OCI-LY7 (cell line): ENCODE results near the gene SV2B. TPM values are rescaled to one million over a fixed set of nuclear protein-coding genes. Genes with fewer than 3 reads are reported as not detected.

Experiments
- BruUV-seq: library from RNA; stranded (reverse); fragments of 400-500 nt; replicated peaks from 2 replicates; lab custom pipeline; 2021; lab: Mats Ljungman, UMichigan
- CTCF ChIA-PET: fragments of 300-600 bp; sonication (Branson Sonifier 250); formaldehyde crosslinking; loops from one replicate; lab custom pipeline; 2022; ENCODE audit warnings: antibody characterized with exemption; ENCODE audit not compliant: unreplicated experiment; lab: Charles Lee
- POLR2A ChIA-PET: fragments of 300-600 bp; sonication (Branson Sonifier 250); formaldehyde crosslinking; loops from one replicate; lab custom pipeline; 2022; ENCODE audit warnings: antibody characterized with exemption; lab: Charles Lee
- DNase-seq: peaks from one replicate; pipeline ENCODE4 v3.0.0-alpha.2; 2015; ENCODE audit warnings: low spot score
- H2AFZ ChIP-seq: fragments of 200-600 bp; sonication (generic), shearing (Covaris generic); 2 replicates; pipeline ENCODE4 v1.6.1; 2014; ENCODE audit warnings: mild to moderate bottlenecking, antibody characterized with exemption, low read length, moderate library complexity
- H3K27ac ChIP-seq: fragments of 200-600 bp; sonication (generic); 2 replicates; pipeline ENCODE4 v1.5.1; 2014; ENCODE audit warnings: mixed run types, low read depth, mild to moderate bottlenecking, moderate library complexity, low read length, inconsistent platforms; ENCODE audit not compliant: poor library complexity, severe bottlenecking
- H3K36me3 ChIP-seq: fragments of 200-600 bp; sonication (generic); 2 replicates; pipeline ENCODE4 v1.6.1; 2014; ENCODE audit warnings: mild to moderate bottlenecking, antibody characterized with exemption, low read length, moderate library complexity, mixed read lengths; ENCODE audit not compliant: insufficient read depth
- H3K4me1 ChIP-seq: fragments of 200-600 bp; sonication (generic); 2 replicates; pipeline ENCODE4 v1.5.1; 2014; ENCODE audit warnings: mild to moderate bottlenecking, low read length; ENCODE audit not compliant: insufficient read depth, poor library complexity, severe bottlenecking
- H3K4me2 ChIP-seq: fragments of 200-600 bp; sonication (generic); 2 replicates; pipeline ENCODE4 v1.6.1; 2014; ENCODE audit warnings: mild to moderate bottlenecking, low read length
- H3K4me3 ChIP-seq: fragments of 200-600 bp; sonication (generic); 2 replicates; pipeline ENCODE4 v1.5.1; 2014; ENCODE audit warnings: mild to moderate bottlenecking, low read depth, low read length; ENCODE audit not compliant: poor library complexity, severe bottlenecking
- H3K79me2 ChIP-seq: fragments of 200-600 bp; sonication (generic); 2 replicates; pipeline ENCODE4 v1.6.1; 2016; ENCODE audit warnings: low read depth, mild to moderate bottlenecking, low read length, moderate library complexity, mixed read lengths; ENCODE audit not compliant: insufficient read depth
- H3K9me2 ChIP-seq: fragments of 200-600 bp; sonication (generic); 2 replicates; pipeline ENCODE4 v1.6.1; 2016; ENCODE audit warnings: mild to moderate bottlenecking, low read length, mixed read lengths; ENCODE audit not compliant: insufficient read depth
- H3K9me3 ChIP-seq: fragments of 200-600 bp; sonication (generic); 2 replicates; pipeline ENCODE4 v1.6.1; 2014; ENCODE audit warnings: mild to moderate bottlenecking, mixed run types, low read length, mixed read lengths
- H4K20me1 ChIP-seq: fragments of 200-600 bp; sonication (generic); 2 replicates; pipeline ENCODE4 v1.6.1; 2014; ENCODE audit warnings: mild to moderate bottlenecking, antibody characterized with exemption, low read length, moderate library complexity, mixed read lengths; ENCODE audit not compliant: insufficient read depth
- CTCF ChIP-seq: fragments of 200-600 bp; sonication (generic); conservative IDR thresholded peaks from 2 replicates; pipeline ENCODE4 v1.5.1; 2014; ENCODE audit warnings: mild to moderate bottlenecking, antibody characterized with exemption, low read length, moderate library complexity, mixed read lengths
- EZH2phosphoT487 ChIP-seq: fragments of 200-600 bp; sonication (generic); IDR thresholded peaks from 2 replicates; pipeline ENCODE4 v1.6.1; 2018; ENCODE audit warnings: low read depth, borderline replicate concordance, mild to moderate bottlenecking, mixed run types, antibody characterized with exemption, low read length, moderate library complexity, mixed read lengths
- intact Hi-C: fragments of 100-400 bp; cut with micrococcal nuclease; formaldehyde crosslinking; loops from one replicate; pipeline ENCODE4 v1.10.0; 2022; ENCODE audit not compliant: unreplicated experiment
- total RNA-seq, 2 experiments: library from RNA; depleted of rRNA in 1 of 2; stranded (reverse); fragments of >200 nt in 1 of 2; shearing (Covaris generic) in 1 of 2; gene quantifications; 2 replicates each; pipeline ENCODE4 v1.2.3, GENCODE V29; 2014 to 2022

The SV2B gene
- total RNA-seq, 2 experiments from 2014 or later, result 0.15 TPM; not detected in 1

GRCh38 chr15:91098451-91098850, 1.6 kb upstream of the SV2B start:
- ChIA-PET POLR2A (interaction anchor here (0.6 kb wide), 1 partner anchor 454 kb away, joined by 4 read pairs; no protein-coding TSS in a partner anchor), CTCF (no interaction called here)
- Histone ChIP-seq H3K79me2 (no peaks in the 10 kb centered on the region), H2AFZ (no peak overlapping the region), H3K36me3 (no peaks in the 10 kb centered on the region), H4K20me1 (no peaks in the 10 kb centered on the region), H3K4me2 (no peak overlapping the region), H3K9me3 (no peaks in the 10 kb centered on the region), H3K4me1 (no peaks in the 10 kb centered on the region), H3K27ac (no peak overlapping the region), H3K9me2 (no peaks in the 10 kb centered on the region), H3K4me3 (no peak overlapping the region)
- BruUV-seq, result no TSS peak
- intact Hi-C loops, result no loop called here
- no peak for TF ChIP-seq EZH2phosphoT487
- TF ChIP-seq CTCF, result no peak
- DNase-seq, result no peak

GRCh38 chr15:91099616-91099994, 452 bp upstream of the SV2B start:
- no peak overlapping the region for H3K4me2 ChIP-seq
- no peak overlapping the region for H2AFZ ChIP-seq
- no peaks in the 10 kb centered on the region for H3K4me1 ChIP-seq
- no peak overlapping the region for H3K4me3 ChIP-seq
- H4K20me1 ChIP-seq, result no peaks in the 10 kb centered on the region
- DNase-seq, result no peak
- no peak overlapping the region for H3K27ac ChIP-seq
- BruUV-seq, result no TSS peak
- intact Hi-C loops, result no loop called here
- no peaks in the 10 kb centered on the region for H3K9me2 ChIP-seq
- H3K36me3 ChIP-seq, result no peaks in the 10 kb centered on the region
- no peaks in the 10 kb centered on the region for H3K79me2 ChIP-seq
- TF ChIP-seq CTCF (no peak), EZH2phosphoT487 (no peak)
- H3K9me3 ChIP-seq, result no peaks in the 10 kb centered on the region
- CTCF ChIA-PET, result no interaction called here
- POLR2A ChIA-PET, result no interaction called here

- Histone ChIP-seq H4K20me1 (no peaks in the 10 kb centered on the region), H3K9me2 (no peaks in the 10 kb centered on the region), H3K27ac (no peak overlapping the region), H3K9me3 (no peaks in the 10 kb centered on the region), H3K79me2 (no peaks in the 10 kb centered on the region), H3K4me1 (no peaks in the 10 kb centered on the region), H3K4me2 (peak overlapping the region; percentile 43), H2AFZ (no peak overlapping the region; the same call in 1 of the 2 replicates), H3K4me3 (peak overlapping the region; percentile 1), H3K36me3 (no peaks in the 10 kb centered on the region)
- TF ChIP-seq CTCF (no peak), EZH2phosphoT487 (no peak)
- ChIA-PET POLR2A (no interaction called here), CTCF (no interaction called here)
- no peak for DNase-seq
- intact Hi-C loops, result no loop called here
- no TSS peak for BruUV-seq
Measured at GRCh38 chr15:91100814-91101607, 954 bp downstream of the SV2B start.
